HG02759 (cell line): ENCODE results near the gene NRG3.

Source experiments
- ATAC-seq: cut with Tn5 transposase; IDR thresholded peaks from one replicate; pipeline ENCODE4 v1.9.1; 2021; ENCODE audit warnings: mild to moderate bottlenecking, moderate library complexity; ENCODE audit not compliant: unreplicated experiment

NRG3 gene

DNA sequence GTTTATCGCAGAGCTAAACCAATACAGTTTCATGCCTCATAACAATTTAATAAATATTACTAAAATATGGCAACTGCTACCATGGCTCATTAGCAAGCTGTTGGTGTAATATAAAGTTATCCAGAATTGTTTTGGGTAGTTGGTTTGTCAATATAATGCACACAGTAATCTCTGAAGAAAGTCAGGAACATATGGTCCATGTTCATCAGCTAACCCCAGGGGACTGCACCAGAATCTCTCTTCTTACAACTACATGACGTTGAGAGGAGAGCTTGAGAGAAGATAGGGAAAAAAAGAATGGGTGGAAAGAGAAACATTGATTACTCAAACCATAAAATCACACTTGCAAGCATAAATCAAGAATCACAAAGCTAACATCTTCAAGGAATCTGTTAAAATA lies 333.7 kb downstream of the NRG3 start:
- ATAC-seq = no peak

DNA sequence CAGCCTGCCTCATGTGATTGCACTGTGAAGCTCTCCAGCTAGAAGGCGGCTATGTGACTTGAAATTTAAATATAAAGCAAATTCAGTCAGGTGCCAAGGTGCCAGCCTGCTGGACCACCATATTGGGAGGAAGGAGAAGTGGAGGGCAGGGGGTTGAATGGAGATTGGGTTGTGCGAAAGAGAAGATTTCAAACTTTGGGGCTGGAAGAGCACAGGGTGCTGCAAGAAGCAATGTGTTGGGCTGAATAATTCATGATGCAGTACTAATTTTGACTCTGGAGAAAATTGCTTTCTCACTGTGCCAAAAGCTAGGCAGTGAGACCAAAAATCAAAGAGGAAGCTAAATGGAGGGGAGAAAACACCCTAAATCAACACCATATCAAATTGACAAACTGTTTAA lies 335.3 kb downstream of the NRG3 start:
- ATAC-seq = no peak

DNA sequence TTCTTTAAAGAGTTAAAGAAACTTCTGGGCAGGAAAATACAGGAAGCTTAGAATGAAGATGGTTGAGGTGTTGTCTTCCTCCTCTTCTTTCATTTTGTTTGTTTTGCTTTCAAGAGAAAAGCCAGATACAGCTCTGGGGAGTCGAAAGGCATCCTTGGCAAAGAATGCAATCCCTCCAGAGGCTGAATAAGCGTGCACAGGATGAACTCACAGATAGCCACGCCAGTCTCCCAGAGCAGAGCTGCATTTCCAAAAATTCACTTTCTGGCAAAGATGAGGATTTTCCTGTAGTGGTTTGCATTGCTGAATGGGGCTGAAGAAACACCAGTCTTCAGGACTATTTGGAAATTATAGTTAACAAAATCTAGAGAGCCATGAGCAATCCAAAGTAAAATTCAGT lies 336.4 kb downstream of the NRG3 start:
- no peak for ATAC-seq

DNA sequence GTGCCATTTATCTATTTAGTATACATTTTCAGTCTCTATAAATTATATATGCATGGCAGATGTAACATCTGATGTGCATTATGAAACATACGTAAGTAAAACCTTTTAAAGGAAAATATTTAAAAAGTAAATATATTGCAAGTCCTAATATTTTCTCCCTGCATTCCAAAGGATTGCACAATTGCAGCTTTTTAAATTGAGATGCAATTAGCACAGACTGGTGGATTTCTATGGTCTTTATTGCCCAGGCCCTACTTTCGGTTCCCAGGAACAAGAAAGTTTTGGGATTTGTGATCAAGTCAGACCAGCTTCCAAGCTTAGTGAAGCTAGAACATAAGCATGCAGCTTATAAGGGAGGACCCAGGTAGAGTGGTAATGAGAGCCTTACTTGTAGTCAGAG lies 337.8 kb downstream of the NRG3 start:
- ATAC-seq = no peak

DNA sequence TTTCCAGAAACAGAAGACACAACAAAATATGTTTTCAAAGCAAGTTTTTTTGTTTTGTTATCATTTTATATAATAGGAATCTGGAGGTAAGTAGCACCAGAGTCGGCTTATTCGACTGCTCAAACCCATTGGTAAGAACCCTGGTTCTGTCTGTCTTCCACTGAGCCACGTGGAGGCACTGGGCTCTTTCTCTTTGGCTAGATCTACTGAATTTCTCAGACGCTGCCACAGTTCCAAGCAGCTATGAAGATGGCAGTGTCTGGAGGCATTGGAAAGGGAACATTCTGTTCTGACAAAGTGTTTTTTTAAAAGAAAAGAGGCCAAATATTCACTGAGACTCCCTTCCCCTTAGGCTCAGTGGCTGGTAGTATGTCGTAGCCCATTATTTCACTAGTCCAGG lies 338.8 kb downstream of the NRG3 start:
- no peak for ATAC-seq

DNA sequence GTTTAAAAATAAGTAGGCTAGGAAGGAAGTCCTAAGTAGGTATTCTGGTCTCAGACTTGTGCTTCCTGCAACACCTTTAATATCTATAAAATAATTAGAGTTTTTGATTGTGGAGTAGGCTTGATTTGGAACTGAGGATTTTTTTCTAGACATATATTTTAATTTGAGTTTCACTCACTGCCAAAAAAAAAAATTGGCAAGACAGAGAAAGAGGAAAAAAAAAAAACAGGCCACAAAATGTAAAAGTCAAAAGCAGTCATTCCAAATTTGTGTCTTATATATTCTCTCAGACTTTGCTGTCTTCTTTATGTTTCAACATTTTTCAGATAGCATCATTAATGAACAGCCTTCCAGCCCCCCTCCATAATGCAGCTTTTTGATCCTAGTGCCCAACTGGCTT lies 346.1 kb downstream of the NRG3 start:
- ATAC-seq = no peak

DNA sequence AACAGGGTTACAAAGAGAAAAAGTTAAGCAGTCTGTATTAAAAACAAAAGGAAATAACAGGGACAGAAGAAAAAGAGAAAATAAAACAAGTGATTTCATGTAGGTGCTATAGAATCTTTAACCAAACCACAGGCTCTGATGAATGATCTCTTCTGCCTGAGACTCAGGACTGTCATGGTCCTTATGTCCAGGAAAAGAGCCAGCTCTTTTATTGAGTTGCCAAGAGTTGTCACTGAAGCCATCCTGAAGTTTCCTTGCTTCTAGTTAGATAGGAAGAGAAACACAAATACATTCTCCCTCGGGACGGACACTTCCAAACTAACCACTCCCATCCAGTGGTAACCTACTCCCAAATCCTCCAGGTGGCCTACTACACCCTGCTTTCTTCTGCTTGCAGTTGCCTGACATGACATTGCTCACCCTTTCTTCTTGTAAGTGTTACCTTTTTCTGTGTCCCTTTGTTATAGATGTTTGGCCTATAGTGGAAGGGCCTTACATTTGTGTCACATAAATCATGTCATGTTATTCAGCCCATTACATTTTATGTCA lies 346.7 kb downstream of the NRG3 start:
- ATAC-seq = no peak

DNA sequence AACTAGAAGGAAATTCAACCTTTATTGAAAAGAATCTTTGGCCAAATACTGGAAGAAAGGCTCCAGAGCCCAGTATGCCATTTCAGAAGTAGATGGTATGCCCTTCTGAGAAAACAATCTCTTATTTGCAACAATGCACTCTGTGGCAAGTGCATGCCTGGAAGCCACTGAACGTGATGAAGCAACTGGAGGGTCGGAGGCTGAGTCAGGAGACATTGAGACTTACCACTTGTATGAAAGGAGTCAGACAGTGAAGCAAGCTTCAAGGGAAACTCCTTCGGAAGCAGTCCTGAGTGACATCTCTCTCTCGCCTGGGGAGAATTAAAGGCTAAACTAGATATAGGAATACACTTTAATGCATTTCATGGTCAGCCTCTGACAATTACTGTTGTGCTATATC lies 353.7 kb downstream of the NRG3 start:
- ATAC-seq = no peak

DNA sequence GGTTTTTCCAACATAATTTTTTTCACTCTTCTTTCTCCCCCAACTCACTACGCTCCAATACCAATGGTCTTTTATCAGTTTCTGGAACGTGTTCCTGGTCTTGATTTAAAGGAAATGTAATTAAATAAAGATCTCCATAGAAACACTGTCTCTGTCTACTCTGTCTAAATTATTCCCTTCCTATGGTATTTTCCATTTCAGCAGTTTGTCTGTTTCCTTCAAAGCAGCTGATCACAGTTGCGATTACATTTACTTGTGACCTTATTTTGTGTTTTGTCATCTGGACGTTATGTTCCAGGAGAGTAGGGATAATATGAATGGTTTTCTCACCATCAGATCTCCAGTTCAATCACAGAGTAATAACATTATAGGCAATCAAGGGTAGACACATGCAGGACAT lies 359.2 kb downstream of the NRG3 start:
- no peak for ATAC-seq

DNA sequence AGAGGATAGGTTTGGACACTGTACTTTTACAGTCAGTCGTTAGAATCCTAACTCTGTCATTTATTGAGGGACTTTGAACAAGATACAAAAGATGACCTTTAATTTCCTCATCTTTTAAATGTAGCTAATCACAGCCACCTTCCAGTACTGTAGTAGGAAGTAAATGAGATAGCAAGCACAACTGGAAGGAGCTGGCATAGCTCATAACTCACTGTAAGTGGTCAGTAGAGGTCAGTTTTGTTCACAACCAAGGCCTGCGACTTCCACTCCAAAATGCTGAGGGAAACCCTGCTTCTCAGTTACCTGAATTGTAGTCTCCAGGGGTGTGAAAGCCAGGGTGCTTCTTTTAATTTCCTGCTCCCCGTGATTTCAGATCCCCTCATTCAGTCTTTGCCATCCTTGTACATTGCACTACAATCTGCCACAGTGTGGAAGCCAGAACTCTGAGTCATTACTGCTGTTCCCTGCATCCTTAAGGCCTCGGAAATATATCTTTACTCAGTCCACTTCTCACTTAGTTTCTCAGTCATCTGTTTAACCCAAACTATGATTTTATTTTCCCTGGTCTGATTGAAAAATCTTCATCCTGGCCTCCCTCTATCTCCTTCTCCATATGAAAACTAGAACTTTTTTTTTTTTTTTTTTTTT lies 361.2 kb downstream of the NRG3 start:
- no peak for ATAC-seq

DNA sequence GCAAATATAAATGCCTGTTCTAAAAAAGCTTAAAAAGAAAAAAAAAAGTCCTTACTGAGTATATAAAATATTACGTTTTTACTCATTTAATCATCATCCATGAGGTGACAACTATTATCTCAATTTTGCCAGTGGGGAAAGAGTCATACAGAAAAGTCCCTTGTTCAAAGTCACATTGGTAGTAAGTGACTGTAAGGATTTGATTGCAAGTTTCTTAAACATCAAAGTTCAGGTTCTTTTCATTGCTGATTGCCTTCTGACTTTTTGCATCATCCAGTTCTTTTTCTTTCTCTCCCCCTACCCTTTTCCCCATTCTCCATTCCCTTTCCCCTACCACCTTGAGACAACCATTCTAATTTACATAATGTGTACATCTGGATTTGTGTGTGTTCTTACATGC lies 363.3 kb downstream of the NRG3 start:
- ATAC-seq = no peak

DNA sequence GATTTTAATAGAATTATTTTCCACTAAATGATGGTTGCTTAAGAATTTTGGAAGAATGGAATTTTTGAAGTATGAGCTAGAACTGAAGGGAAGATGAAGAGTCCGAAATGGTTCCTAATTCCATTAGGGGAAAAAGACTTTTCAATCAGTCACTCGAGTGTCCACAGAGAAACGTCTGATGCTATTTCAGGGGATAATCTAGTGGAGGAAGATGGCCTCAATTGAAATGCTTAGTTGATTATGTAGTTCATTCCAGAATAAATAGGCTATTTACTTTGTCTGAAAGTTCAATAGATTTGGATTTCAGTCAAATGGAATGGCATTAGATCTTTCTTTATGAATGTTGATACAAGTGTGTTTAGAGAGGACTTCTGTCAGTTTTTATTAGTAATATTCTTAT lies 365.4 kb downstream of the NRG3 start:
- ATAC-seq = no peak

DNA sequence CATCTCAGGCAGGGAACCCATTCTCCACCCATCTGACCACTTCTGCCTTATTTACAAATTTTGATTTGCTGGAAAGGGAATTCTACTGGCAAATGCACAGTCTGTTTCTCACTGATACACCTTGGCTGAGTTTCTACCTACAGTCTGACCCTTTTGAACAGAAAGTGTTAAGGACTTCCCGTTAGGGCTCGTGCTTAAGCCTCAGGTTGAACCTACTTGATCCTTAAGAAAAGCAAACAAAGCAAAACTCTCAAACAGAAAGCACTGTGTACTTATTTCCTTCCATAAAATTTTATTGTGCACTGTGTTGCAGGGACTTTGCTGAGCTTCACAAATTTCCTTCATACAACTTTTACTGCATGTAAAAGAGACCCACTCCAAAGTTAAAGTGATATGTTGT lies 367.8 kb downstream of the NRG3 start:
- no peak for ATAC-seq

DNA sequence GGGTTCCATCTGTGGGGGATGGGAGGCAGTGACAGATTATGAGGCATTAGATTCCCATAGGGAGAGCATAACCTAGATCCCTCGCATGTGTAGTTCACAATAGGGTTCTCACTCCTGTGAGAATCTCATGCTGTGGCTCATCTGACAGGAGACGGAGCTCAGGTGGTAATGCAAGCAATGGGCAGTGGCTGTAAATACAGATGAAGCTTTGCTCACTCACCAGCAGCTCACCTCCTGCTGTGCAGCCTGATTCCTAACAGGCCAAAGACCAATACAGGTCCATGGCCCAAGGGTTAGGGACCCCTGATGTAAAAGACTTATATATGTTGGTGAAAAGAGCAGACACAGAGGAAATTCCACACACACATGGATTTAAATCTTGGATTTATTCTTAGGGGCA lies 370.2 kb downstream of the NRG3 start:
- no peak for ATAC-seq

DNA sequence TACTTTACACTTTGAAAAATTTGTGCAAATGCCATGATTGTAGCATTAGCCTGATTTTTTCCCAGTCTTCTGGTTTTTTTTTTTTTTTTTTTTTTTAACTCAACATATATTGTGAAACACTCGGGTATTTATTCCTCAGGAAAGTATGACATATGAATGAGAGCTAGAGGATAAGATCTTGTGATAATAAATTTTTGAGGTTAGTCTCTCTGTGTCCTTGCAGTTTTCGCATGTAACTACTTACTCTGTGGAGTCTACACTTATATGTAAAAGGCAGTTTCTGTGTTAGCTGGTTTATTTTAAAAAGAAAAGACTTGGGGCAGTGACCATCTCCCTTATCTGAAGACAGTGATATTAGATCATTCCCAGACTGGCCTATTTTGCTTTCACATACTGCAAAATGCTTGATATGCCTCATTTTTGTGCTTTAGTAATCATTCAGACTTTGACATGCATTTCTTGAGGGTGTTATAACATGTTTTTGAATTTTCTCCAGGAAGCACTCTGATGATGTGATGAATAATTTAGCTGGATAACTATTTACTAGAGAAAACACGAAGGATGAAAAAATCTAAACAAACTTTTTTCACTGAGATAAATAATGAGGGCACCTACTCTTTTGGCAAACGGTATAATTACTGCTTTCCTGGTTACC lies 371.0 kb downstream of the NRG3 start:
- ATAC-seq = no peak

DNA sequence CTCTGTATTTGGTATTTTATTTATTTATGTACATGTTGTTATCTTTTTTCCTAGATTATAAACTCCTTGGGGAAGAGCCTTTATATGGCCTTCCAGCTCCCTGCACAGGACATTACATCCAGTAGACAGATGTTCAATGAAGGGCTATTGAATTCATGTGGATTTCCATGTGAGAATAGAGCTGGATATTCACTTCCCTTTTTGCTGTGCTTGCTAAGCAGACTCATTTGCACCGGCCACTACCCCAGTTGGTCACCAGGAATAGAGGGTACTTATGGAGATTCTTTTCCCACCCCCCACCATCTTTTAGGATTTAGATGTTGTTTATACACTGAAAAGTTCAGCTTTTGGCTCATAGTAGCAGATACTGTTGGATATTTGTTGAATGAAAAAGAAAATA lies 374.1 kb downstream of the NRG3 start:
- no peak for ATAC-seq

DNA sequence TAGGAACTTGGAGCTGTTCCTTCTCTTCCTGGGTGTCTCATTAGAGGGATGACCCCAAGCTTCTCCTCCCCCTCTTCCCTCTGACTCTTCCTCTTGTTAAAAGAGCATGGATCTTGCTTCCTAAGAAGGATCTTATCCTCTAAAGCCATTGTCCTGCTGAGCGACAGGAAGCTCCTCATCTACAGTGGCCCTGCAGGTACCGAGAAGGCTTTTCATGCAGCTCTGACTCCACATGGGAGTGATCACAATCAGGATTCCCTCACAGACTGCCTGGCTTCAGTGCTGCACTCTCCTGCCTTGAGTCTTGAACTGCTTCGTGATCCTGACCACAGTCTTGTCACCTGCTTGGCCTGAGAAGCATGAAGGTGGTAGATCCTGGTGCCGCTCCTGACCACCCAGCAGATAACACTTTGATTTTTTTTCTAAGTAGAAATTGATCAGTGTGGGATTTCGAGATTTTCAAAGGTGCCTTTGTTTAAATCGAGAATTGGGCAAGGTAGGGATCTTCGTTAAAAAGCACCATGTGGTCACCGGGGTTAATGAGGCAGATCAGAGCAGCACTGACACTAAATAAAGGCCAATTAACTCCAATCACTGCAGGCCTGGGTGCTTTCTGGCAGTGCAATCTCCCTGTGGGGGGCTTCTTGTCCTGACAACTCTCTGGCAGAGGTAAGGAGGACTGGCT lies 376.4 kb downstream of the NRG3 start:
- ATAC-seq = no peak

DNA sequence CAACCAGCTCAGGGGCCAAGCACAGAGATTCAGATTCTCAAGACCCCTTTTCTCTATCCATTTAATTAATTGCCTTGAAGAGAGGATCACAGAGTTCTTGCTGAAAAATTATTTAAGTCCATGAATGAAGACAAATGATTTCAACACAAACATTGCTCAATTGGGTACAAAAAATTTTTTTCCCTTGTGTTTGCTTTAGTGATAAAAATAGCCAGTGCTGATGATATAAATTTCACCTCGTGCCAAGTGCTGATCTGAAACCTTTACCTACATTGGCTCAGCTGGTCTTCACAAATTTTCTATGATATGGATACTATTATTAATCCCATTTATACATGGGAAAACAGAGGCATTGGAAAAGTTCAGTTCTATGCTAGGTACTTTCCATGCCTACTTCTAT lies 377.1 kb downstream of the NRG3 start:
- ATAC-seq = no peak

DNA sequence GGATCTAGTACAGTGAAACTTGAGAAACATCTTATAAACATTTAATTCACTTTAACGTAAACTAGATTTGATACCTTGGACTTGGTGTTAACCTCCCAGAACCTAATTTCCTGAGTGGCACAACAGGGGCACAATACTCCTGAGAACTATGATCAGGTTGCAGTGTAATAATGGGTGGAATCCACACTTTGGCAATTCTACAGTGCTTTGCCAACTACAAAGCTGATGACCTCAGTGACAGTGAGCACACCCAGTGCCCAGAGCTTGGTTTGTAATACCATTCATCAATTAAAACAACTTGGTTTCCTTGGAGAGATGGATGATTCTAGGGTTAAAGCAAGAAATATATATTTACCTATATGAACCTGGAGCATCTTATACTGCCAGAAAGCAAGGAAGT lies 379.2 kb downstream of the NRG3 start:
- ATAC-seq = no peak

DNA sequence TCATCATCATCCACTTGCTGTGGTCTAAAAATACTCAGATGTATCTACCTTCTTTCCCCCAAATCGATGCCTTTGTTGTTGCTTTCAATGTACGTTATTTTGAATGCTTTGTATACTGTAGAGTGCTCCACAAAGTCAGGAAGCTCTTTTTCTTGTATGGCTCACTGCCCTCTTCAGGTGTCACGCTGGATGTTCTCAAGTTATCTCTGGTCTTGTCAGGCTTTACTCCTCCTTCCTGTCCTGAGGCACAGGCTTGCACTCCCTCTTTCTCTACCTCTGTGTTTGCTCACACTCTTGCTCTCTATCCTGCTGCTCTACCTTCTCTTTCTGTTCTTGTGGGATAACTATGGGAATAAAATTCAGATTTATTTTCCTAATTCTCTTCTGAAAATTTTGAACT lies 381.3 kb downstream of the NRG3 start:
- no peak for ATAC-seq

DNA sequence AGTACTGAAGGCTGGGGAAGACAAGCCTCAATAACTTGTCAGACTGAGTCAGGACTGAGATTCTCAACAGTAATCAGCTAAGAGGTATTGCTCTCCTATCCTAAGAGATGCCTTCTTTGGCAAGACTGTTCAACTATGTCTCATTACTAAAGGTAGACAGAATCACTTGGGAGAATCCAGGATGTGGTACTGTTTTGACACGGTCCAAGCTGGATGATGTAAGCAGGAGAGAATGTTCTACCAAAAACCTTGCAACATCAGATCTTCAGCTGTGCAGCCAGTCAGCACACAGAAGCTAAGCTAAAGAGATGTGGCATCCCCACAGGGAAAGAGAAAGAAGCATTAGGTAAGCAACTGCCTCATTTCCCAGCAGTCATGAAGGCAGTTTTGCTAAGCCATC lies 391.4 kb downstream of the NRG3 start:
- ATAC-seq = no peak

DNA sequence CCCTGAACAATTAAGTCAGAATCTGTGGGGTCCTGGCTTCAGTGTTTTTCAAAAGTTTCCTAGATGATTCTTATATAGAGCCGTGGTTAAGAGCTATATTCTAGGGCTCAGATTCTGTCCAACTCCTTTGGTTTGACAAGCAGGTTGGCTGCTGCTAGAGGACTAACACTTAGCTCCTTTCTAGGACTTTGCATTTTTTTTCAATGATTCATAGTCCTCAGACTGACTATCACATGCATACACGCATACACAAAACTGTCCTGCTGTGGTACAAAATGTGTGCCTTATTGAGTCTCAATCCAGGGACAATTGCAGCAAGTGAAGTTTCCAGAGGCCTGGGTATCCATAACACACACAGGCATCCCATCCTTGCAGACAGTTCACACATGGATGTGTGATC lies 392.0 kb downstream of the NRG3 start:
- no peak for ATAC-seq
